ENCODE measurements around the gene JPT1.

JPT1 gene

GRCh38 chr17:75125984-75126383 lies 28.3 kb downstream of the JPT1 start:
- H3K9me3 ChIP-seq (ENCODE audit: control insufficient read depth, insufficient read depth, low read length), result no peaks in the 10 kb centered on the region
- H3K4me3 ChIP-seq (ENCODE audit: low read depth, low read length), result no peak overlapping the region
- no peak overlapping the region for H3K9ac ChIP-seq (ENCODE audit: low read depth, low read length)
- peaks cover 2% of the 10 kb centered on the region for H3K4me1 ChIP-seq (ENCODE audit: control insufficient read depth, insufficient read depth, low read length)
- no peaks in the 10 kb centered on the region for H3K27me3 ChIP-seq (ENCODE audit: control insufficient read depth, insufficient read depth, low read length)
- peaks cover 20% of the 10 kb centered on the region for H3K36me3 ChIP-seq (ENCODE audit: control insufficient read depth, insufficient read depth, low read length)

- no peak overlapping the region for H3K4me3 ChIP-seq (ENCODE audit: low read depth, low read length)
- H3K36me3 ChIP-seq (ENCODE audit: control insufficient read depth, insufficient read depth, low read length), result peaks cover 12% of the 10 kb centered on the region
- H3K27me3 ChIP-seq (ENCODE audit: control insufficient read depth, insufficient read depth, low read length), result no peaks in the 10 kb centered on the region
- no peak overlapping the region for H3K9ac ChIP-seq (ENCODE audit: low read depth, low read length)
- H3K9me3 ChIP-seq (ENCODE audit: control insufficient read depth, insufficient read depth, low read length), result no peaks in the 10 kb centered on the region
- H3K4me1 ChIP-seq (ENCODE audit: control insufficient read depth, insufficient read depth, low read length), result no peaks in the 10 kb centered on the region
Observed at GRCh38 chr17:75124819-75125162, 29.5 kb downstream of the JPT1 start.

DNA sequence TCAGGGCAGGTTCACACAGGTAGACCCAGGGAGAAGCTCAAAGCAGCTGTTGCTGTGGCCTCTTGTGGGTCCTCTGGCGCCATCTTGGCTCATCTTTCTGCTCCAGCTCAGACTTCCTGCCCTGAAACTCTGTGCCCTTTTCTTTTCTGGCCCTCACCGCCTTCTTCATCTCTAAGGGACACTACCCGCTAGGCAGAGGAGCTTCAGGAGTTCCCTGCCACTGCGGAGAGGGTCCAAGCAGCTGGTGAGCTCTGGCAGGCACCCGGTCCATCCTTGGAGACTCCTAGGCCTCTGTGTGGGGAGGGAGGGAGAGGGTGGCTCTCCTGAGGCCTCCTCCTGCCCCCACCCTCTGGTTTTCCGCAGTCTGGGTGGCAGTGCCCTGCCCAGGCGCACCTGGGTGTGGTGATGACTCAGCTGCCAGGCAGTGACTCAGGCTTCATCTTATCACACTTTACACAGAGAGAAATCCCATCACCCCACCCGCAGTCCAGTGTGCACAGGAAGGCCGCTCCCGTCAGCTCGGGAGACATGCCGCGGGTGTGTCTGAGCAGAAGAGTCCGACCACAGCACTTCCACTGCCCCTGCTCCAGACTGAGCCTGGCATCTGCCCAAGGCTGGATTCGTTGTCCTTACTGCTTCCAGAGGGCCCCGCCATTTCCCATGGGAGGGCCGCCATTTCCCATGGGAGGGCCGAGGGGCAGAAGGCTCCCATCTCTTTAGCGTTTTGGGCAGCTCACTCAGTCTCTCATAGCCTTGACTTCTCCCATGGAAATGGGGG lies 30.1 kb downstream of the JPT1 start:
- no peak overlapping the region for H3K9ac ChIP-seq (ENCODE audit: low read depth, low read length)
- peaks cover 7% of the 10 kb centered on the region for H3K36me3 ChIP-seq (ENCODE audit: control insufficient read depth, insufficient read depth, low read length)
- no peaks in the 10 kb centered on the region for H3K9me3 ChIP-seq (ENCODE audit: control insufficient read depth, insufficient read depth, low read length)
- H3K4me1 ChIP-seq (ENCODE audit: control insufficient read depth, insufficient read depth, low read length), result no peaks in the 10 kb centered on the region
- H3K27me3 ChIP-seq (ENCODE audit: control insufficient read depth, insufficient read depth, low read length), result no peaks in the 10 kb centered on the region
- no peak overlapping the region for H3K4me3 ChIP-seq (ENCODE audit: low read depth, low read length)

- Histone ChIP-seq H3K9ac (ENCODE audit: low read depth, low read length) (no peak overlapping the region), H3K36me3 (ENCODE audit: control insufficient read depth, insufficient read depth, low read length) (no peaks in the 10 kb centered on the region), H3K4me3 (ENCODE audit: low read depth, low read length) (no peak overlapping the region), H3K27me3 (ENCODE audit: control insufficient read depth, insufficient read depth, low read length) (no peaks in the 10 kb centered on the region), H3K4me1 (ENCODE audit: control insufficient read depth, insufficient read depth, low read length) (no peaks in the 10 kb centered on the region), H3K9me3 (ENCODE audit: control insufficient read depth, insufficient read depth, low read length) (no peaks in the 10 kb centered on the region)
Observed at GRCh38 chr17:75118307-75118706, 36.0 kb downstream of the JPT1 start.

GRCh38 chr17:75116737-75117136 lies 37.6 kb downstream of the JPT1 start:
- no peaks in the 10 kb centered on the region for H3K9me3 ChIP-seq (ENCODE audit: control insufficient read depth, insufficient read depth, low read length)
- no peak overlapping the region for H3K9ac ChIP-seq (ENCODE audit: low read depth, low read length)
- no peaks in the 10 kb centered on the region for H3K36me3 ChIP-seq (ENCODE audit: control insufficient read depth, insufficient read depth, low read length)
- H3K4me3 ChIP-seq (ENCODE audit: low read depth, low read length), result no peak overlapping the region
- no peaks in the 10 kb centered on the region for H3K4me1 ChIP-seq (ENCODE audit: control insufficient read depth, insufficient read depth, low read length)
- no peaks in the 10 kb centered on the region for H3K27me3 ChIP-seq (ENCODE audit: control insufficient read depth, insufficient read depth, low read length)

GRCh38 chr17:75115555-75115954 lies 38.8 kb downstream of the JPT1 start:
- no peak overlapping the region for H3K9ac ChIP-seq (ENCODE audit: low read depth, low read length)
- no peaks in the 10 kb centered on the region for H3K9me3 ChIP-seq (ENCODE audit: control insufficient read depth, insufficient read depth, low read length)
- H3K4me1 ChIP-seq (ENCODE audit: control insufficient read depth, insufficient read depth, low read length), result no peaks in the 10 kb centered on the region
- no peak overlapping the region for H3K4me3 ChIP-seq (ENCODE audit: low read depth, low read length)
- no peaks in the 10 kb centered on the region for H3K36me3 ChIP-seq (ENCODE audit: control insufficient read depth, insufficient read depth, low read length)
- H3K27me3 ChIP-seq (ENCODE audit: control insufficient read depth, insufficient read depth, low read length), result no peaks in the 10 kb centered on the region

DNA sequence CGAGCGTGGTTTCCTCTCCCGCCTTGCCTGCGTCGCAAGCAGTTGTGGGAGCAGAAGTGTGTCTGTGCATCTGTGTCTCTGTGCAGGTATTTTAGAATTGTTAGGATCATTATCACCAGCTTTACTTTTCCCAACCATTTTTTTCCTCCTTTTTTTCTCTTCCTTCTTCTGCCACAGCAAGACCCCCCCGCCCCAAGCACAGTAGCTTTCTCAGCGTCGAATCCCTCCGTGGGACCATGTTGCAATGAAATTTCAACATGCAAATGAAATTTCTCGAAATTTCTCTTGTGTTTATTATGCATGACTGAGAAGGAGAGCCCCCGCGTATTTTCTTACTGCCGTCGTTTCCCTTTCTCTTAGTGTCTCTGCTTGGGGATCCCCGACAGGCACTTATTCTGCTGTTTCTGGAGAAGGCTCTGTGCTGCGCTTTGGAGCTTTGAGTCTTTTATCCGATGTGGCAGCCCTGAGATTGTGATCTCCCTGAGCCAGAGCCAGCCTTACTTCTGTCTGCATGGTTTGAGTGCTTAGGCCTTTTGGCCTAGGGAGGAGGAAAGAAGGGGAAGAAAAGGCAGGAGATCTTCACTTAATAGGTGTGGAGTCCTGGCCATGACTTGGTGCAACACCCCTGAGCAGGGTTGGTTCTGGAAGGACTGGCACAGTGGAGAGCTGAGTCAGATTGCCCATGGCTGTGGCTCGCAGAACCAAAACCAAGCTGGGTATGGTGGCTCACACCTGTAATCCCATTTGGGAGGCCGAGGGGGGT lies 39.6 kb downstream of the JPT1 start:
- no peaks in the 10 kb centered on the region for H3K4me1 ChIP-seq (ENCODE audit: control insufficient read depth, insufficient read depth, low read length)
- H3K9me3 ChIP-seq (ENCODE audit: control insufficient read depth, insufficient read depth, low read length), result no peaks in the 10 kb centered on the region
- no peak overlapping the region for H3K9ac ChIP-seq (ENCODE audit: low read depth, low read length)
- H3K27me3 ChIP-seq (ENCODE audit: control insufficient read depth, insufficient read depth, low read length), result no peaks in the 10 kb centered on the region
- no peak overlapping the region for H3K4me3 ChIP-seq (ENCODE audit: low read depth, low read length)
- H3K36me3 ChIP-seq (ENCODE audit: control insufficient read depth, insufficient read depth, low read length), result no peaks in the 10 kb centered on the region

DNA sequence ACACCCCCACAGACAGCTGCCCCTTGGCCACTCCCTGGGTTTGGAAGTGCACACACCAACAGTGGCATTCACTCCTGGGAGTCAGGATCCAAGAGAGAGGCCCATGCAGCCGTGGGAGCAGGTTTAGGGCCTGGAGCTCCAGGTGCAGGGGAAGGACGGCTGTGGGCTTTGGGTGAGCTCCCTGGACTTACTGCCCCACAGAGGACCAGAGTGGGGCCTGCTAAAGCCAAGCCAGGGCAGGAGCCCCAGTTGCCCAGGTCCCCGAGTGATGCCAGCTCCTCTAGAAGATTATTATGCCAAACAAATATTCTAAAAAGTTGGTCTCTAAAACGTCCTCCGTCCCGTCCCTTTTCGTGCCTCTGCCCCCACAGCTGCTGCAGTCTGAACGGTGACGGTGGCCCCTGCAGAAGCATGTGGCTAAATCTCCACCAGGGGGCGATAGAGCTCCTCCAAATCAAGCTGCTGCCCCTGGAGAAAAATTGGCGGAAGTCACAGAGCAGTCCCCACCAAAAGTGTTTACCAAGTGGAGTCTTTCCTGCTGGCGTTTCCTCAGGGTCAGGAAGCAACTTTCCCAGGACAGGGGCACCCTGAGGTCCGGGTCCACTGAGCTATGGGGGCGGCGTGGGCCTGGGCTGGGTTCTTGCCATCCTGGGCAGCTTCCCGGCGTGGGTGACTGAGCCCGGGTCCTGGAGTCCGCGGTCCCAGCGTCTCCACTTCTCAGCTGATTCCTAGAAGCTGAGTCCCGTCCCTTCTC lies 40.3 kb downstream of the JPT1 start:
- Histone ChIP-seq H3K36me3 (ENCODE audit: control insufficient read depth, insufficient read depth, low read length) (no peaks in the 10 kb centered on the region), H3K27me3 (ENCODE audit: control insufficient read depth, insufficient read depth, low read length) (no peaks in the 10 kb centered on the region), H3K9ac (ENCODE audit: low read depth, low read length) (no peak overlapping the region), H3K9me3 (ENCODE audit: control insufficient read depth, insufficient read depth, low read length) (no peaks in the 10 kb centered on the region), H3K4me3 (ENCODE audit: low read depth, low read length) (no peak overlapping the region), H3K4me1 (ENCODE audit: control insufficient read depth, insufficient read depth, low read length) (no peaks in the 10 kb centered on the region)

- Histone ChIP-seq H3K4me3 (ENCODE audit: low read depth, low read length) (no peak overlapping the region), H3K9me3 (ENCODE audit: control insufficient read depth, insufficient read depth, low read length) (no peaks in the 10 kb centered on the region), H3K36me3 (ENCODE audit: control insufficient read depth, insufficient read depth, low read length) (no peaks in the 10 kb centered on the region), H3K9ac (ENCODE audit: low read depth, low read length) (no peak overlapping the region), H3K27me3 (ENCODE audit: control insufficient read depth, insufficient read depth, low read length) (no peaks in the 10 kb centered on the region), H3K4me1 (ENCODE audit: control insufficient read depth, insufficient read depth, low read length) (no peaks in the 10 kb centered on the region)
Observed at GRCh38 chr17:75111777-75112335, 42.5 kb downstream of the JPT1 start.

DNA sequence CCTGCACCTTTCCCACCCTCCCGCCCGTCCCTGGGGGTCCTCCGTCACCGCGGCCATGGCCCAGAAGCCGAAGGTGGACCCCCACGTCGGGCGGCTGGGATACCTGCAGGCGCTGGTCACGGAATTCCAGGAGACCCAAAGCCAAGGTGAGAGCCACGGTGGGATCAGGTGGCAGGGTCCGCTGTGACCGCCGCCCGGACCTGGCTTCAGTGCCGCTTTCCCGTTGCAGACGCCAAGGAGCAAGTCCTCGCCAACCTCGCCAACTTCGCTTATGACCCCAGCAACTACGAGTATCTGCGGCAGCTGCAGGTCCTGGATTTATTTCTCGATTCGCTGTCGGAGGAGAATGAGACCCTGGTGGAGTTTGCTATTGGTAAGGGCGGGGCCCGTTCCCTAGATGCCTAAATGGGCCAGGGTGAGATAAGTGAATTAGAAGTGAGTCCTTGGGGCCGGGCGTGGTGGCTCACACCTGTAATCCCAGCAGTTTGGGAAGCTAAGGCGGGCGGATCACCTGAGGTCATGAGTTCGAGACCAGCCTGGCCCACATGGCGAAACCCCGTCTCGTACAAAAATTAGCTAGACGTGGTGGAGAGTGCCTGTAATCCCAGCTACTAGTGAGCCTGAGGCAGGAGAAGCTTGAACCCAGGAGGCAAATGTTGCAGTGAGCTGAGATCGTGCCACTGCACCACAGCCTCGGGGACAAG lies 43.9 kb downstream of the JPT1 start:
- peak overlapping the region; percentile 24 for H3K9ac ChIP-seq (ENCODE audit: low read depth, low read length)
- H3K27me3 ChIP-seq (ENCODE audit: control insufficient read depth, insufficient read depth, low read length), result no peaks in the 10 kb centered on the region
- H3K4me3 ChIP-seq (ENCODE audit: low read depth, low read length), result peak overlapping the region; percentile 76
- H3K36me3 ChIP-seq (ENCODE audit: control insufficient read depth, insufficient read depth, low read length), result no peaks in the 10 kb centered on the region
- no peaks in the 10 kb centered on the region for H3K9me3 ChIP-seq (ENCODE audit: control insufficient read depth, insufficient read depth, low read length)
- H3K4me1 ChIP-seq (ENCODE audit: control insufficient read depth, insufficient read depth, low read length), result no peaks in the 10 kb centered on the region

Measured in iPS-15b (cell line).